Sciatic nerve (tissue), 2 donors: ENCODE data around the gene CNKSR2. TPM values are rescaled to one million over a fixed set of nuclear protein-coding genes. Genes with fewer than 3 reads are reported as not detected.

Experiments used
- ATAC-seq: fragments of 200-7000 bp; cut with Tn5 transposase; one replicate; pipeline ENCODE4 v1.9.1; 2020; ENCODE audit warnings: mild to moderate bottlenecking, moderate library complexity
- DNase-seq: peaks from one replicate; pipeline ENCODE4 v3.0.0-alpha.2; 2020; ENCODE audit warnings: low spot score
- intact Hi-C: fragments of 100-400 bp; cut with DNase I; formaldehyde crosslinking; loops from one replicate; pipeline ENCODE4 v1.14.2; 2022
- total RNA-seq: library from RNA; stranded (reverse); fragmentation: NEBNext Ultra II Directional; extraction: Animal tissue kit (Norgen Biotek cat#: 25700); gene quantifications from one replicate; pipeline ENCODE4 v1.2.1, GENCODE V29; 2021
- donor health status: DM: no; HTN: no; CAD: no.
- donor health status: DM: no; HTN: no; CAD: no.

The CNKSR2 gene
- 16.8 TPM for total RNA-seq

GRCh38 chrX:21374163-21374993 is at the start of gene CNKSR2:
Gene CNKSR2 (plus strand): TSS chrX:21374418. CDS start chrX:21374898, 480 bp downstream.
- intact Hi-C loops, result no loop called here
- DNase-seq (peak; percentile 71), ATAC-seq (peak; percentile 89)

GRCh38 chrX:21354725-21355124 is 19.5 kb upstream of the CNKSR2 start:
- DNase-seq, result no peak
- ATAC-seq, result no peak
- intact Hi-C loops, result no loop called here

GRCh38 chrX:21355831-21356230 is 18.4 kb upstream of the CNKSR2 start:
- DNase-seq (no peak), ATAC-seq (no peak)
- intact Hi-C loops, result no loop called here

GRCh38 chrX:21369613-21370012 is 4.6 kb upstream of the CNKSR2 start:
- no peak for DNase-seq
- no peak for ATAC-seq
- intact Hi-C loops, result no loop called here

- intact Hi-C loops, result no loop called here
- DNase-seq (no peak), ATAC-seq (no peak)
Measured at GRCh38 chrX:21373001-21373400, 1.2 kb upstream of the CNKSR2 start.

GRCh38 chrX:21373637-21374162 is 518 bp upstream of the CNKSR2 start:
- no peak for DNase-seq
- intact Hi-C loops, result no loop called here
- peak; percentile 49 for ATAC-seq

- intact Hi-C loops, result no loop called here
- DNase-seq, result no peak
- ATAC-seq, result peak; percentile 33
Measured at GRCh38 chrX:21374994-21375707, 933 bp downstream of the CNKSR2 start.

GRCh38 chrX:21375708-21376009 is 1.4 kb downstream of the CNKSR2 start:
- peak; percentile 64 for ATAC-seq
- intact Hi-C loops, result no loop called here

GRCh38 chrX:21376636-21377035 is 2.4 kb downstream of the CNKSR2 start:
- intact Hi-C loops, result no loop called here
- ATAC-seq (no peak), DNase-seq (no peak)

More at GRCh38 chrX:21375708-21376009, 1.4 kb downstream of the CNKSR2 start:
- no peak for DNase-seq

GRCh38 chrX:21379991-21380390 is 5.8 kb downstream of the CNKSR2 start:
- intact Hi-C loops, result no loop called here
- no peak for DNase-seq
- no peak for ATAC-seq

GRCh38 chrX:21382715-21383114 is 8.5 kb downstream of the CNKSR2 start:
- ATAC-seq (no peak), DNase-seq (no peak)
- intact Hi-C loops, result no loop called here

GRCh38 chrX:21383546-21383945 is 9.3 kb downstream of the CNKSR2 start:
- intact Hi-C loops, result no loop called here
- DNase-seq, result no peak
- ATAC-seq, result no peak

- intact Hi-C loops, result no loop called here
- DNase-seq (no peak), ATAC-seq (no peak)
Measured at GRCh38 chrX:21384178-21384577, 10.0 kb downstream of the CNKSR2 start.

GRCh38 chrX:21394792-21395191 is 20.6 kb downstream of the CNKSR2 start:
- ATAC-seq, result no peak
- intact Hi-C loops, result no loop called here
- DNase-seq, result no peak

- intact Hi-C loops, result no loop called here
- no peak for ATAC-seq
Measured at GRCh38 chrX:21398426-21398825, 24.2 kb downstream of the CNKSR2 start.

GRCh38 chrX:21400408-21401121 is 26.3 kb downstream of the CNKSR2 start:
- ATAC-seq (no peak), DNase-seq (no peak)
- intact Hi-C loops, result no loop called here

More at GRCh38 chrX:21398426-21398825, 24.2 kb downstream of the CNKSR2 start:
- DNase-seq, result no peak

GRCh38 chrX:21408307-21408706 is 34.1 kb downstream of the CNKSR2 start:
- DNase-seq (no peak), ATAC-seq (peak; percentile 84)
- intact Hi-C loops, result no loop called here

- ATAC-seq (peak; percentile 22), DNase-seq (no peak)
- intact Hi-C loops, result no loop called here
Measured at GRCh38 chrX:21408788-21409187, 34.6 kb downstream of the CNKSR2 start.

GRCh38 chrX:21412029-21412428 is 37.8 kb downstream of the CNKSR2 start:
- intact Hi-C loops, result no loop called here
- no peak for DNase-seq
- no peak for ATAC-seq

GRCh38 chrX:21412883-21413282 is 38.7 kb downstream of the CNKSR2 start:
- no peak for DNase-seq
- ATAC-seq, result no peak
- intact Hi-C loops, result no loop called here
